Stomach (tissue), 9 donors: ENCODE data around the gene AAMP. TPM values are rescaled to one million over a fixed set of nuclear protein-coding genes. Genes with fewer than 3 reads are reported as not detected.

Source experiments
- DNase-seq, 2 donors: peaks; one replicate each; pipeline versions ENCODE4 v3.0.0 to v3.0.0-alpha.2; 2013 to 2019
- H3K27ac ChIP-seq, 5 donors: fragments of 200-600 bp in 4 of 5; sonication (generic) in 4 of 5; one replicate each; pipeline ENCODE4 v1.5.1; 2013 to 2019; ENCODE audit warnings: mild to moderate bottlenecking in 1 of 5, moderate library complexity in 1 of 5
- H3K27me3 ChIP-seq, 3 donors: fragments of 200-600 bp; sonication (generic); one replicate each; pipeline ENCODE4 v1.5.1; 2017 to 2019; ENCODE audit warnings: mixed run types in 1 of 3
- H3K36me3 ChIP-seq, 4 donors: fragments of 200-600 bp; sonication (generic); 1 replicate in 3 of 4; 2 replicates in 1 of 4; pipeline ENCODE4 v1.5.1; 2016 to 2019
- H3K4me1 ChIP-seq, 4 donors: fragments of 200-600 bp; sonication (generic); one replicate each; pipeline ENCODE4 v1.5.1; 2016 to 2019
- H3K4me3 ChIP-seq, 4 donors: fragments of 200-600 bp; sonication (generic) in 3 of 4; one replicate each; pipeline ENCODE4 v1.5.1; 2016 to 2019; ENCODE audit warnings: mild to moderate bottlenecking in 1 of 4
- H3K9me3 ChIP-seq, 4 donors: fragments of 200-600 bp; sonication (generic); one replicate each; pipeline ENCODE4 v1.5.1; 2016 to 2019
- EP300 ChIP-seq: sonication (generic); formaldehyde crosslinking; IDR thresholded peaks from one replicate; pipeline ENCODE4 v1.6.1; 2017; ENCODE audit warnings: antibody characterized with exemption
- POLR2A ChIP-seq, 4 donors: fragments of 450-650 bp; IDR thresholded peaks; one replicate each; pipeline ENCODE4 v1.6.1; 2016; ENCODE audit warnings: antibody characterized with exemption in 4 of 4, control low read depth in 2 of 4, mild to moderate bottlenecking in 1 of 4, moderate library complexity in 1 of 4
- POLR2AphosphoS5 ChIP-seq, 3 donors: sonication (generic); formaldehyde crosslinking; IDR thresholded peaks; one replicate each; pipeline ENCODE4 v1.6.1; 2016; ENCODE audit warnings: antibody characterized with exemption in 3 of 3
- WGBS, 5 donors: extraction: QIAGEN DNeasy Blood & Tissue Kit in 3 of 5; methylation state at CpG; one replicate each; pipeline versions ENCODE4 v1.1.5 to v1.1.7; 2013 to 2018; 5-methylcytosine and 5-hydroxymethylcytosine counted together
- intact Hi-C: fragments of 100-400 bp; cut with DNase I; formaldehyde crosslinking; loops from one replicate; pipeline ENCODE4 v1.15.1; 2023; ENCODE audit warnings: low total_unique reads
- polyA plus RNA-seq, 3 donors: library from polyadenylated mRNA; stranded (reverse); fragments of 200-250 nt; gene quantifications; one replicate each; pipeline ENCODE4 v1.2.3, GENCODE V29; 2013
- total RNA-seq, 5 donors: library from RNA; depleted of rRNA; stranded (reverse); fragments of >200 nt; gene quantifications; one replicate each; pipeline versions ENCODE4 v1.1.0 to v1.2.3, GENCODE V29; 2014 to 2016
- TF ChIP-seq, protein P1 (sequence below), 7 experiments: fragments of 450-650 bp in 4 of 7; fragments of 200-600 bp in 3 of 7; sonication (generic) in 3 of 7; IDR thresholded peaks; one replicate each; pipeline ENCODE4 v1.5.1; 2016 to 2019; ENCODE audit warnings: antibody characterized with exemption in 7 of 7, control low read depth in 2 of 7, mild to moderate bottlenecking in 1 of 7
- donor health status: healthy with polysubstance abuse.
- donor health status: Bipolar disorder and iron deficiency.
- donor health status: healthy.

Gene AAMP
- total and polyA plus RNA-seq, 8 donors, result 82.6 to 218 (median 159) TPM

DNA sequence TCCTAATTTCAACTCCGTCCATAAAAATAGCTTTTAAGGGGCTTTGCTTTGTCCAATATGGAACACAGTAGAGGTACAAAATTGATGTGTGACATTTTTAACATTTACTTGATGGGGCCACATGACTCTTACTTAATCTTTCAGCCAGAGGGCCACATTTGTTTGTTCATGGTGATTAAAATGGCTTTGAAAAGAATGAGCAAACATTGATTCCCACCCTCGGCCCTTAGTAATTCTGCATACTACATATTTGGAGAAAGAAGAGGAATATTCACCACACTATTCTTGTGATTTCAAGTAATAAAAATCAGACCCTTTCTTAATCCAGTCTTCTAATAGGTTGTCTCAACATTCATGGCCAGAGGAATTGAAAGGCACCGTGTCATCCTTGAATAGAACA lies 35.4 kb downstream of the AAMP start:
- peak in 1 of 3 donors; percentile 16 for TF ChIP-seq POLR2AphosphoS5 (IDR thresholded peaks at IDR 0.05)
- TF ChIP-seq, protein P1, sequence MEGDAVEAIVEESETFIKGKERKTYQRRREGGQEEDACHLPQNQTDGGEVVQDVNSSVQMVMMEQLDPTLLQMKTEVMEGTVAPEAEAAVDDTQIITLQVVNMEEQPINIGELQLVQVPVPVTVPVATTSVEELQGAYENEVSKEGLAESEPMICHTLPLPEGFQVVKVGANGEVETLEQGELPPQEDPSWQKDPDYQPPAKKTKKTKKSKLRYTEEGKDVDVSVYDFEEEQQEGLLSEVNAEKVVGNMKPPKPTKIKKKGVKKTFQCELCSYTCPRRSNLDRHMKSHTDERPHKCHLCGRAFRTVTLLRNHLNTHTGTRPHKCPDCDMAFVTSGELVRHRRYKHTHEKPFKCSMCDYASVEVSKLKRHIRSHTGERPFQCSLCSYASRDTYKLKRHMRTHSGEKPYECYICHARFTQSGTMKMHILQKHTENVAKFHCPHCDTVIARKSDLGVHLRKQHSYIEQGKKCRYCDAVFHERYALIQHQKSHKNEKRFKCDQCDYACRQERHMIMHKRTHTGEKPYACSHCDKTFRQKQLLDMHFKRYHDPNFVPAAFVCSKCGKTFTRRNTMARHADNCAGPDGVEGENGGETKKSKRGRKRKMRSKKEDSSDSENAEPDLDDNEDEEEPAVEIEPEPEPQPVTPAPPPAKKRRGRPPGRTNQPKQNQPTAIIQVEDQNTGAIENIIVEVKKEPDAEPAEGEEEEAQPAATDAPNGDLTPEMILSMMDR (IDR thresholded peaks at IDR 0.05), result no peak
- peak in 1 of 2 donors; percentile 52 for DNase-seq
- H3K4me3 ChIP-seq, result no peak overlapping the region
- no peaks in the 10 kb centered on the region for H3K9me3 ChIP-seq
- intact Hi-C loops, result no loop called here
- H3K36me3 ChIP-seq, result peaks cover 54 to 100% (median 97%) of the 10 kb centered on the region in 4 donors
- H3K27me3 ChIP-seq, result no peaks in the 10 kb centered on the region
- peaks cover 22 to 74% (median 63%) of the 10 kb centered on the region in 4 donors for H3K4me1 ChIP-seq
- H3K27ac ChIP-seq, result peak overlapping the region in 4 of 5 donors; percentile 43 to 71 (median 60)
- WGBS, 5 donors, result 24 to 35% (median 29%) methylated on average over 3 of the region's 3 CpGs

DNA sequence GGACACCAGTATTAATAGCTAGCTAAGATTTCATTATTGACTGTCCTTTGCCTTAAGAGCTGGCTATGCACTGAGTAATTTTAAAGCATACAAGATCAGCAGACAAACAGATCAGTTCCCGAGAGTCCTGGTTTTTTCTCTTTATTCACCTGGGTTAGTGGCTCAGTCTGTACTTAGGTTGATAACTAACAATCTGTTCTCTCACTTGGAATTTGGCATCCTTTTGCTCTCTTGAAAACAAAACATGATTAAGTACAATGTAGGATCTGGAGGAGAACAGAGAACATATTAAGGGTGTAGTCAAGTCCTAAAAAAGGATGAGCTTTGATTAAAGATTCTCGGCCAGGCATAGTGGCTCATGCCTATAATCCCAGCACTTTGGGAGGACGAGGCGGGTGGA lies 36.4 kb downstream of the AAMP start:
- H3K27me3 ChIP-seq, result no peaks in the 10 kb centered on the region
- peaks cover 26 to 84% (median 73%) of the 10 kb centered on the region in 4 donors for H3K4me1 ChIP-seq
- no peak overlapping the region for H3K4me3 ChIP-seq
- DNase-seq, result no peak
- peak overlapping the region; percentile 1 to 71 (median 59) for H3K27ac ChIP-seq
- no peak for TF ChIP-seq POLR2A (IDR thresholded peaks at IDR 0.05)
- TF ChIP-seq, protein P1 (IDR thresholded peaks at IDR 0.05), result no peak
- TF ChIP-seq POLR2AphosphoS5 (IDR thresholded peaks at IDR 0.05), result no peak
- no peak for TF ChIP-seq EP300
- 64 to 83% (median 64%) methylated on average over 4 of the region's 4 CpGs for whole genome bisulfite sequencing, 5 donors
- peaks cover 50 to 99% (median 92%) of the 10 kb centered on the region in 4 donors for H3K36me3 ChIP-seq
- intact Hi-C loops, result no loop called here
- no peaks in the 10 kb centered on the region for H3K9me3 ChIP-seq

DNA sequence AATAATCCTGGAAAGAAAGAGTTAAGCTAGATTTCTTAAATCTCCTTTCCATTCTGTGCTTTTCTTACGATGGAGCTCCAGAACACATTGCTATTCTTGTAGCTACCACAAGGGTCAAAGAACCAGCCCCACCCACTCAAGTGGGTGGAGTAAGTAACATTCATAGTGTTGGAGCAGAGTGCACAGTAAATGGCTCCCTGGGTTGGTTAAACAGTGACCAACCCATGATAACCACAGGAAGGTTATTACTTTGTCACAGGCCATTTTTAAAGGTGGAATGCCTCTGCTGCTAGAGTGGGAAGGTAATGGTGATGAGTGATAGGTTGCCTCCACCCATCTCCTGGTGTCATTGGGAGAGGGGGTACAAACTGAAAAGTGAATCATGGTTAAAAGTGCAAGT lies 39.1 kb downstream of the AAMP start:
- TF ChIP-seq, protein P1 (IDR thresholded peaks at IDR 0.05), result peak in 2 of 7 experiments; percentile 21 to 38
- no peak for TF ChIP-seq EP300
- TF ChIP-seq POLR2AphosphoS5 (IDR thresholded peaks at IDR 0.05), result peak in 1 of 3 donors; percentile 53
- 0 to 2% (median 0%) methylated on average over 1 of the region's 1 CpG for WGBS, 5 donors
- no peaks in the 10 kb centered on the region for H3K9me3 ChIP-seq
- DNase-seq, result peak; percentile 56 to 87
- no peak overlapping the region for H3K4me3 ChIP-seq
- peak overlapping the region; percentile 60 to 82 (median 71) for H3K27ac ChIP-seq
- peaks cover 29 to 98% (median 74%) of the 10 kb centered on the region in 4 donors for H3K4me1 ChIP-seq
- intact Hi-C loops, result no loop called here
- no peaks in the 10 kb centered on the region for H3K27me3 ChIP-seq
- H3K36me3 ChIP-seq, result peaks cover 43 to 99% (median 93%) of the 10 kb centered on the region in 4 donors

DNA sequence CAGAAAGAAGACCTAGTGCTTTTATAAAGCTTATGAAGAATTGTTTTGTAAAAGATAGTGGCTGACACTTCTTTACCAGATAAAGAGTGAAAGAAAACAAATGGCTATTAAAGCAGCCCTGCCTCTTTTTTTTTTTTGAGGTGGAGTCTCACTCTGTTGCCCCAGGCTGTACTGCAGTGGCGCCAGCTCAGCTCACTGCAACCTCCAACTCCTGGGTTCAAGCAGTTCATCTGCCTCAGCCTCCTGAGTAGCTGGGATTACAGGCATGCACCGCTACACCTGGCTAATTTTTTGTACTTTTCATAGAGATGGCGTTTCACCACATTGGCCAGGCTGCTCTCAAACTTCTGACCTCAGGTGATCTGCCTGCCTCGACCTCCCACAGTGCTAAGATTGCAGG lies 40.1 kb downstream of the AAMP start:
- no peak for DNase-seq
- intact Hi-C loops, result no loop called here
- Histone ChIP-seq H3K4me3 (peak overlapping the region in 1 of 4 donors; percentile 3), H3K36me3 (peaks cover 35 to 99% (median 93%) of the 10 kb centered on the region in 4 donors), H3K27me3 (no peaks in the 10 kb centered on the region), H3K4me1 (peaks cover 29 to 98% (median 71%) of the 10 kb centered on the region in 4 donors), H3K9me3 (no peaks in the 10 kb centered on the region), H3K27ac (peak overlapping the region; percentile 60 to 82 (median 70))
- TF ChIP-seq POLR2A (IDR thresholded peaks at IDR 0.05) (no peak), EP300 (no peak), POLR2AphosphoS5 (IDR thresholded peaks at IDR 0.05) (no peak)
- TF ChIP-seq, protein P1 (IDR thresholded peaks at IDR 0.05), result no peak
- 40 to 71% (median 62%) methylated on average over 4 of the region's 4 CpGs for WGBS, 5 donors
